Activated CD4-positive, alpha-beta memory T cell treated with anti-CD3 and anti-CD28 coated beads for 36 hours (primary cell): ENCODE measurements around the gene NAT8L. TPM values are rescaled to one million over a fixed set of nuclear protein-coding genes. Genes with fewer than 3 reads are reported as not detected.

Experiments used
- CTCF ChIA-PET: fragments of 350-600 bp; sonication (Branson Sonifier 250); formaldehyde crosslinking; loops from one replicate; lab custom pipeline; 2021; ENCODE audit warnings: antibody characterized with exemption, inconsistent platforms; lab: Charles Lee
- POLR2A ChIA-PET: fragments of 350-600 bp; sonication (Branson Sonifier 250); formaldehyde crosslinking; loops from one replicate; lab custom pipeline; 2021; ENCODE audit warnings: antibody characterized with exemption; lab: Charles Lee
- DNase-seq: peaks from one replicate; pipeline ENCODE4 v3.0.0-alpha.2; 2020
- H3K27ac Mint-ChIP-seq: one replicate; pipeline ENCODE4 v1.8.0; 2021; ENCODE audit warnings: mixed read lengths
- H3K27me3 Mint-ChIP-seq: one replicate; pipeline ENCODE4 v1.8.0; 2021; ENCODE audit warnings: mixed read lengths
- H3K36me3 Mint-ChIP-seq: one replicate; pipeline ENCODE4 v1.8.0; 2021; ENCODE audit warnings: mixed read lengths
- H3K4me1 Mint-ChIP-seq: one replicate; pipeline ENCODE4 v1.8.0; 2021; ENCODE audit warnings: low read depth, mixed read lengths
- H3K4me3 Mint-ChIP-seq: one replicate; pipeline ENCODE4 v1.8.0; 2021; ENCODE audit warnings: mild to moderate bottlenecking, mixed read lengths
- H3K9me3 Mint-ChIP-seq: one replicate; pipeline ENCODE4 v1.8.0; 2021; ENCODE audit warnings: mixed read lengths
- intact Hi-C: fragments of 100-400 bp; cut with micrococcal nuclease; formaldehyde crosslinking; loops from one replicate; pipeline ENCODE4 v1.15.1; 2023
- total RNA-seq, 2 experiments: library from RNA; stranded (reverse); gene quantifications; one replicate each; pipeline ENCODE4 v1.2.3, GENCODE V29; 2021

Gene NAT8L
- total RNA-seq, 2 experiments from 2014 or later: 0.19 to 0.29 TPM

GRCh38 chr4:2040391-2041238, 18.5 kb upstream of the NAT8L start:
- ChIA-PET CTCF (interaction anchor here (0.7 kb wide), 1 partner anchor 31 kb away, joined by 3 read pairs; no protein-coding TSS in a partner anchor), POLR2A (interaction anchor here (1.1 kb wide), 1 partner anchor 32 kb away, joined by 4 read pairs; the partner anchor contains the start of gene NELFA)
- Mint-ChIP-seq H3K4me3 (peak overlapping the region; percentile 55), H3K9me3 (no peaks in the 10 kb centered on the region), H3K4me1 (peaks cover 4% of the 10 kb centered on the region), H3K27me3 (peaks cover 19% of the 10 kb centered on the region), H3K36me3 (no peaks in the 10 kb centered on the region), H3K27ac (no peak overlapping the region)
- intact Hi-C loops: no loop called here
- no peak for DNase-seq

- H3K9me3 Mint-ChIP-seq: no peaks in the 10 kb centered on the region
- DNase-seq: peak; percentile 90
Measured at GRCh38 chr4:2041239-2042130, 17.6 kb upstream of the NAT8L start.

DNA sequence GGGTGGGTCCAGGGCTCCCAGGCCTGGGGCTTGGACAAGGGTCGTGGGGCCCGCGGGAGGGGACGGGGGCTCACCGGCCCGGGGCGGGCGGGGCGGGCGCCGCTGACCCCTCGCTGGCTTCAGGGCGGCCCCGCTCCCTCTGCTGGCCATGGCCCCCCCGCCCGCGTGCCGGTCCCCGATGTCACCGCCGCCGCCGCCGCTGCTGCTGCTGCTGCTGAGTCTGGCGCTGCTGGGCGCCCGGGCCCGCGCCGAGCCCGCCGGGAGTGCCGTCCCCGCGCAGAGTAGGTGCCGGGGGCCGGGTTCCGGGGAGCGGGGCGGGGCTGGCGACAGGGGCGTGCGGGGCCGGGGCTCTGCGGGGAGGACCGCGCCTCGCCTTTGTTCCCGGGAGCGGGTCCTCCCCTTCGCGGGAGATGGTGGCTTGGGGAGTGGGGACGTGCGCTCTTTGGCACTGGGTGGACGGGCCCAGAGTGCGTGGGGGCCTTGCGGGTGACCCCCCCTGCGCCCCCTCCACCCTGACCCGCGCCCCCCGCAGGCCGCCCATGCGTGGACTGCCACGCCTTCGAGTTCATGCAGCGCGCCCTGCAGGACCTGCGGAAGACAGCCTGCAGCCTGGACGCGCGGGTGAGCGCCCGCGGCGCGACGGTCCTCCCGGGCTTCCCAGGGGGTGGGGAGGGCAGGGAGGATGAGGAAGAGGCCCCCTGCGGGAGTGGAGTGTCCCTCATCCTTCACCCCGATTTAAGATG, 16.8 kb upstream of the NAT8L start:
- CTCF ChIA-PET: no interaction called here
- no peaks in the 10 kb centered on the region for H3K36me3 Mint-ChIP-seq
- H3K9me3 Mint-ChIP-seq: no peaks in the 10 kb centered on the region
- POLR2A ChIA-PET: no interaction called here
- H3K27me3 Mint-ChIP-seq: peaks cover 20% of the 10 kb centered on the region
- intact Hi-C loops: no loop called here
- H3K4me1 Mint-ChIP-seq: peaks cover 4% of the 10 kb centered on the region
- DNase-seq: peak; percentile 44
- peak overlapping the region; percentile 63 for H3K4me3 Mint-ChIP-seq
- H3K27ac Mint-ChIP-seq: no peak overlapping the region

More at GRCh38 chr4:2041239-2042130, 17.6 kb upstream of the NAT8L start:
- peaks cover 4% of the 10 kb centered on the region for H3K4me1 Mint-ChIP-seq
- CTCF ChIA-PET: interaction anchor here (0.7 kb wide), 1 partner anchor 32 kb away, joined by 3 read pairs; no protein-coding TSS in a partner anchor
- peaks cover 23% of the 10 kb centered on the region for H3K27me3 Mint-ChIP-seq
- POLR2A ChIA-PET: interaction anchor here (1.1 kb wide), 1 partner anchor 33 kb away, joined by 4 read pairs; the partner anchor contains the start of gene NELFA
- H3K36me3 Mint-ChIP-seq: no peaks in the 10 kb centered on the region
- H3K27ac Mint-ChIP-seq: no peak overlapping the region
- peak overlapping the region; percentile 74 for H3K4me3 Mint-ChIP-seq
- intact Hi-C loops: no loop called here

DNA sequence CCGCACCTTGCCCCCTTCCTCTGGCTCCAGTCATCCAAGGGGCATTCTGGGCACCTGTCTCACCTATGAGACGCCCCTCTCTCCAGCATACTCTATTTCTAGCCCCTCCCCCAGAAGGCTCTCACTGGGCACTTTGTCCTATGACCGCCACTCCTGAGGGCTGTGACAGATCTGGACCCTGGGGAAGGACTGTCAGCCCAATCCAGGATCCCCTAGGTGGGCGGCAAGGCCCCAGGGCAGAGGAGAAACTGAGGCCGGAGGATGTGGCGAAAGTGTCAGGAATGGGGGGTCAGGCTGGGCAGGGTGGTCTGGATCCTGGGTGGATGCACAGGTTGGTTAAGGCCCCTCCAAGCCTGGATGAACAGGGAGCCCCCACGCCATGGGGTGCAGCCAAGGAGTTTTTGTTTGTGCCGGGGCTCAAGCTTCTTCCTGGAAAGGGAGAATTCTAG, 16.2 kb upstream of the NAT8L start:
- no peak for DNase-seq
- Mint-ChIP-seq H3K27ac (no peak overlapping the region), H3K36me3 (no peaks in the 10 kb centered on the region), H3K9me3 (no peaks in the 10 kb centered on the region), H3K4me3 (peak overlapping the region; percentile 63), H3K4me1 (peaks cover 4% of the 10 kb centered on the region), H3K27me3 (peaks cover 20% of the 10 kb centered on the region)
- POLR2A ChIA-PET: no interaction called here
- CTCF ChIA-PET: no interaction called here
- intact Hi-C loops: no loop called here

- intact Hi-C loops: no loop called here
- peaks cover 20% of the 10 kb centered on the region for H3K27me3 Mint-ChIP-seq
- no peaks in the 10 kb centered on the region for H3K36me3 Mint-ChIP-seq
- DNase-seq: no peak
- H3K4me3 Mint-ChIP-seq: no peak overlapping the region
- POLR2A ChIA-PET: no interaction called here
- CTCF ChIA-PET: no interaction called here
- no peak overlapping the region for H3K27ac Mint-ChIP-seq
- H3K4me1 Mint-ChIP-seq: peaks cover 4% of the 10 kb centered on the region
- no peaks in the 10 kb centered on the region for H3K9me3 Mint-ChIP-seq
Measured at GRCh38 chr4:2043396-2044118, 15.6 kb upstream of the NAT8L start.

GRCh38 chr4:2044119-2044485, 15.0 kb upstream of the NAT8L start:
- no peak for DNase-seq
- ChIA-PET CTCF (no interaction called here), POLR2A (no interaction called here)
- no peak overlapping the region for H3K4me3 Mint-ChIP-seq
- H3K36me3 Mint-ChIP-seq: no peaks in the 10 kb centered on the region
- H3K27me3 Mint-ChIP-seq: peaks cover 15% of the 10 kb centered on the region
- intact Hi-C loops: no loop called here
- no peaks in the 10 kb centered on the region for H3K9me3 Mint-ChIP-seq
- peaks cover 4% of the 10 kb centered on the region for H3K4me1 Mint-ChIP-seq
- no peak overlapping the region for H3K27ac Mint-ChIP-seq

- Mint-ChIP-seq H3K4me1 (peaks cover 4% of the 10 kb centered on the region), H3K27me3 (peaks cover 17% of the 10 kb centered on the region), H3K4me3 (no peak overlapping the region), H3K27ac (no peak overlapping the region), H3K9me3 (no peaks in the 10 kb centered on the region), H3K36me3 (no peaks in the 10 kb centered on the region)
- DNase-seq: no peak
- POLR2A ChIA-PET: no interaction called here
- CTCF ChIA-PET: no interaction called here
- intact Hi-C loops: no loop called here
Measured at GRCh38 chr4:2044542-2045517, 14.3 kb upstream of the NAT8L start.

GRCh38 chr4:2045518-2045951, 13.6 kb upstream of the NAT8L start:
- DNase-seq: no peak
- Mint-ChIP-seq H3K4me1 (peaks cover 4% of the 10 kb centered on the region), H3K4me3 (no peak overlapping the region), H3K27me3 (peaks cover 13% of the 10 kb centered on the region), H3K36me3 (no peaks in the 10 kb centered on the region), H3K9me3 (no peaks in the 10 kb centered on the region), H3K27ac (no peak overlapping the region)
- CTCF ChIA-PET: no interaction called here
- POLR2A ChIA-PET: no interaction called here
- intact Hi-C loops: no loop called here

DNA sequence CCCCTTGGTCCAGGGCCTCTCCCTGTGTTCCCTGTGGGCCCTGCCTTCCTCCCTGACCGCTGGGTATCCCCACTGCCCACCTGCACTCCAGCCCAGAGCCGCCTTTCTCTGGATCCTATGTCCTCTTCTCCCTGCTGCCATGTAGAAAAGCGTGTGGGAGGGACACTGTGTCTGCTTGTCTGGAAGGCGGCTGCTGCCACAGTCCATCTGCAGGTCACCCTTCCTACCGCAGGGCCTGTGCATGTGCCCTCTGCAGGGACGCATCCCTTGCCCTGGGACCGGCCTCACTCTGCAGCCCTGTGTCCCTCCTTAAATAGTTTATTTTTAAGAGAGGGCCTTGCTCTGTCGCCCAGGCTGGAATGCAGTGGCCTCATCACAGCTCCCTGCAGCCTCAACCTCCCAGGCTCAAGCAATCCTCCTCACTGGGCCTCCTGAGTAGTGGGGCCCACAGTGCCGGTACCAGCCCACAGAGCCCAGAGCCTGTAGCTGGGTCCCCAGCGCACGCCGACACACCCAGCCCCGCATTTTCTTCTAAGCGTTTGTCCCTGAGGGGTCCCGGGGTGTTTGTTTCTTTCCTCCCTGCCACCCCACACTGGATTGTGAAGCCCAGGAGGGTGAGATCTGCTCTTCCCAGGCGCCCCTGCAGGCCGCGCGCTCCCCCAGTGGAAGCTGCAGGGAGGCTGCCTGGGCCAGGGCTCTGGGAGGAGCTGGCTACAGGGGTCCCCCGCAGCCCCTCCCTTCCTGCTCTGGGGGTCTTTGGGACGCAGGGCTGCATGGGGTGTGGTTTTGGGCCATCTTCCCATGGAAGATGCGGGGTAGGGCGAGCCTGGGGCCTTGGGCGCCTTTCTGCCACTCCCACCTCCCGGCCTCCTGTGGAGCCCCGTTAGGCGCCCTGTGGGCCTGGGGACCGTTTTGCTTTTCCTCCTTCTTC, 12.8 kb upstream of the NAT8L start:
- Mint-ChIP-seq H3K4me3 (no peak overlapping the region), H3K9me3 (no peaks in the 10 kb centered on the region), H3K27ac (no peak overlapping the region), H3K36me3 (no peaks in the 10 kb centered on the region), H3K4me1 (peaks cover 4% of the 10 kb centered on the region), H3K27me3 (peaks cover 13% of the 10 kb centered on the region)
- ChIA-PET CTCF (no interaction called here), POLR2A (no interaction called here)
- intact Hi-C loops: no loop called here
- DNase-seq: no peak
